HPDE6-E6E7 (cell line): Measurements from ENCODE around the gene SERPIND1.
"Not testable (repeated sequence)": the region's sequence is repeated elsewhere in the genome, so short reads cannot be mapped to it uniquely, and the experiment has no call there.

ENCODE experiments used
- DNase-seq: peaks from one replicate; pipeline ENCODE4 v3.0.0; 2011; ENCODE audit warnings: missing footprints; ENCODE audit errors: extremely low spot score

The SERPIND1 gene

GRCh38 chr22:20746431-20747189 lies 27.3 kb upstream of the SERPIND1 start:
- DNase-seq = no peak

GRCh38 chr22:20747223-20747622 lies 26.7 kb upstream of the SERPIND1 start:
- DNase-seq = no peak

- no peak for DNase-seq
Observed at GRCh38 chr22:20748082-20748481, 25.8 kb upstream of the SERPIND1 start.

GRCh38 chr22:20748731-20749428 lies 25.0 kb upstream of the SERPIND1 start:
- no peak for DNase-seq

GRCh38 chr22:20749453-20749852 lies 24.5 kb upstream of the SERPIND1 start:
- no peak for DNase-seq

- DNase-seq = peak; percentile 91
Observed at GRCh38 chr22:20750461-20751184, 23.3 kb upstream of the SERPIND1 start.

GRCh38 chr22:20751185-20751851 lies 22.6 kb upstream of the SERPIND1 start:
- no peak for DNase-seq

- DNase-seq = no peak
Observed at GRCh38 chr22:20752104-20752741, 21.7 kb upstream of the SERPIND1 start.

GRCh38 chr22:20752873-20753272 lies 21.0 kb upstream of the SERPIND1 start:
- DNase-seq = no peak

- no peak for DNase-seq
Observed at GRCh38 chr22:20756846-20757245, 17.1 kb upstream of the SERPIND1 start.

GRCh38 chr22:20758688-20759087 lies 15.2 kb upstream of the SERPIND1 start:
- DNase-seq = no peak

GRCh38 chr22:20760084-20760483 lies 13.8 kb upstream of the SERPIND1 start:
- no peak for DNase-seq

GRCh38 chr22:20761536-20761935 lies 12.4 kb upstream of the SERPIND1 start:
- DNase-seq = no peak

- no peak for DNase-seq
Observed at GRCh38 chr22:20762233-20762796, 11.6 kb upstream of the SERPIND1 start.

GRCh38 chr22:20763630-20764470 lies 10.1 kb upstream of the SERPIND1 start:
- DNase-seq = no peak

- no peak for DNase-seq
Observed at GRCh38 chr22:20764471-20764720, 9.5 kb upstream of the SERPIND1 start.

GRCh38 chr22:20764729-20765128 lies 9.2 kb upstream of the SERPIND1 start:
- no peak for DNase-seq

GRCh38 chr22:20765938-20766337 lies 8.0 kb upstream of the SERPIND1 start:
- DNase-seq = no peak

GRCh38 chr22:20766530-20766929 lies 7.4 kb upstream of the SERPIND1 start:
- DNase-seq = no peak

GRCh38 chr22:20769496-20769826 lies 4.5 kb upstream of the SERPIND1 start:
- DNase-seq = not testable (repeated sequence)
